WERI-Rb-1 (cell line): ENCODE measurements around the gene AP3B1.

Source experiments
- DNase-seq: peaks from one replicate; pipeline ENCODE4 v3.0.0-alpha.2; 2020
- H3K27ac ChIP-seq: fragments of 250-450 bp; sonication (Bioruptor Pico); 2 replicates; pipeline ENCODE4 v1.5.1; 2020; ENCODE audit warnings: mild to moderate bottlenecking, moderate library complexity
- H3K27me3 ChIP-seq: fragments of 250-450 bp; sonication (Bioruptor Pico); 2 replicates; pipeline ENCODE4 v1.5.1; 2021; ENCODE audit warnings: mild to moderate bottlenecking, low read depth, moderate library complexity; ENCODE audit not compliant: insufficient read depth, severe bottlenecking
- H3K36me3 ChIP-seq: fragments of 250-450 bp; sonication (Bioruptor Pico); 2 replicates; pipeline ENCODE4 v1.5.1; 2020; ENCODE audit warnings: mild to moderate bottlenecking, moderate library complexity
- H3K4me3 ChIP-seq: 2 replicates; pipeline ENCODE4 v1.5.1; 2011; ENCODE audit warnings: low read depth, mild to moderate bottlenecking, control low read depth, low read length
- H3K9me3 ChIP-seq: fragments of 250-450 bp; sonication (Bioruptor Pico); 2 replicates; pipeline ENCODE4 v1.5.1; 2021; ENCODE audit warnings: mild to moderate bottlenecking, moderate library complexity; ENCODE audit not compliant: severe bottlenecking
- CTCF ChIP-seq: IDR thresholded peaks from 2 replicates; pipeline ENCODE4 v1.5.1; 2011; ENCODE audit warnings: low read depth, mild to moderate bottlenecking, control low read depth, inconsistent platforms, low read length

AP3B1 gene

DNA sequence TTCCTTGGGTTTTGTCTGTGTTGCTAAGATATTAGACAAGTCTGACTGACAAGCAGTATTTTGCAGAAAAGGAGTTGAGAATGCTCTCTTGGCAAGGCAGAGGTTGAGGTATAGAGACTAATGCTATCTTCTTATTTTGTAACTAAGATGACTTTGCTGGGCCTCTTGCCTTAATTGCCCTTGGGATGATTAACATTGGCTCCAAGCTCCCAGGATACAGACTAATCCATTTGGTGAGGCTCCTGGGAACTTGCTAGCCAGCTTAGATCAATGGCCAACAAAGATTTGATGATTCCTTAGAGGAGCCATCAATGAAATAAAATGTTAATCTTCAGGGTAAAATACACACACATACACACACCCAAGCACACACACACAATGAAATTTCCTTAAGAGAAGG lies 28.7 kb upstream of the AP3B1 start:
- peak; percentile 68 for DNase-seq
- H3K36me3 ChIP-seq = no peaks in the 10 kb centered on the region
- TF ChIP-seq CTCF = no peak

GRCh38 chr5:78320401-78320800 lies 25.9 kb upstream of the AP3B1 start:
- no peaks in the 10 kb centered on the region for H3K36me3 ChIP-seq
- H3K4me3 ChIP-seq = no peak overlapping the region
- DNase-seq = no peak
- TF ChIP-seq CTCF = peak; percentile 41; the same call in 1 of the 2 replicates
- H3K27me3 ChIP-seq = no peaks in the 10 kb centered on the region
- H3K27ac ChIP-seq = peak overlapping the region; percentile 6; the same call in 1 of the 2 replicates
- H3K9me3 ChIP-seq = no peaks in the 10 kb centered on the region

More for the DNA sequence above, 28.7 kb upstream of the AP3B1 start:
- Histone ChIP-seq H3K27me3 (no peaks in the 10 kb centered on the region), H3K9me3 (no peaks in the 10 kb centered on the region), H3K4me3 (no peak overlapping the region), H3K27ac (peak overlapping the region; percentile 39)

DNA sequence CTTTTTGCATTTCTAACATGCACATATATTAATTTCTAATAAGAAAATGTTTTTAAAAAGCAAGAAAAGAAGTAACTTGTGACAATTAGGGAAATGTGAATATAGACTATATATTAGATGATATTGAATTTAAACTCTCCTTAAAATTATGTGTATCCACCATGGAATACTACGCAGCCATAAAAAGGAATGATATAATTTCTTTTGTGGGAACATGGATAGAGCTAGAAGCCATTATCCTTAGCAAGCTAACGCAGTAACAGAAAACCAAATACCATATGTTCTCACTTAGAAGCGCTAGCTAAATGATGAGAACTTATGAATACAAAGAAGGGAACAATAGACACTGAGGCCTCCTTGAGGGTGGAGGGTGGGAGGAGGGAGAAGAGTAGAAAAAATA lies 23.8 kb upstream of the AP3B1 start:
- H3K4me3 ChIP-seq = no peak overlapping the region
- no peaks in the 10 kb centered on the region for H3K27me3 ChIP-seq
- no peaks in the 10 kb centered on the region for H3K36me3 ChIP-seq
- TF ChIP-seq CTCF = no peak
- H3K27ac ChIP-seq = no peak overlapping the region
- no peaks in the 10 kb centered on the region for H3K9me3 ChIP-seq
- no peak for DNase-seq

DNA sequence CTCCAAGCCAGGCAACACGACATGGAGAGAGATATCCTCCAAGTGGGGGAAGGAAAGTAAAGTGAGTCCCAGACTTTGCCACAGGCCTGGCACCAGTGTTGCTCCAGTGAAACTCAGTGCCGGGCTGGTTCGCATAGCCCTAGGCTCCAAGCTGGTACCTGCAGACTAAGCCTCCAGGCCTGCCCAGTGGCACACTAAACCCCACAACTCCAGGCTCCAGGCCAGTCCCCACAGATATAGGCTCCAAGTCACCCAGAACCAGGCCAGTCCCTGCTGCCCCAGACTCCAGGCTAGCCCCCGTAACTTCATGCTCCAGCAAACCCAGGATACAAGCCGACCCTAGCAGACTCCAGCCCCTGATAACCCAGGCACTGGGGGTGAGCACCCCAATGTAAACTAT lies 23.0 kb upstream of the AP3B1 start:
- no peak for TF ChIP-seq CTCF

DNA sequence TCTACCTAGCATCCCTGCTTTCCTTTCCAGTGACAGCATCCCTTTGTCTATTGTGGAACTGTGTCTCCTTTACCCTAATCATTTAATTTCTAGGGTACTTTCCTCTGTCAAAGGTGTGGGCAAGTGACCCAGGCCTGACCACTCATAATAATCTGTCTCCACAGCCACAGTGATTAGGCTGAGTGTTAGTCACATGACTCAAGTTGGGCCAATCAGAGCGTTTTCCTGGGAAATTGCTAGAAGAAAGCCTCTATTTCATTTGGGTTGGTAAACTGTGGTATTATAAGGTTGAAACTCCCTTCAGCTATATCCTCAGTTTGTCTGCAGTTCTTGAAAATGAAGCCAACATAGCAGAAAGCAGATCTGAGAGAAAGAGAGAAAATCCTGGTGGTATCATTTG lies 14.2 kb upstream of the AP3B1 start:
- no peak for TF ChIP-seq CTCF
- DNase-seq = no peak
- Histone ChIP-seq H3K36me3 (no peaks in the 10 kb centered on the region), H3K27me3 (no peaks in the 10 kb centered on the region), H3K27ac (no peak overlapping the region), H3K9me3 (no peaks in the 10 kb centered on the region), H3K4me3 (no peak overlapping the region)

More for the DNA sequence above, 23.0 kb upstream of the AP3B1 start:
- no peaks in the 10 kb centered on the region for H3K36me3 ChIP-seq
- H3K27me3 ChIP-seq = no peaks in the 10 kb centered on the region
- no peak overlapping the region for H3K4me3 ChIP-seq
- no peak for DNase-seq
- no peak overlapping the region for H3K27ac ChIP-seq
- no peaks in the 10 kb centered on the region for H3K9me3 ChIP-seq

- Histone ChIP-seq H3K9me3 (peaks cover 4% of the 10 kb centered on the region), H3K27me3 (no peaks in the 10 kb centered on the region), H3K27ac (no peak overlapping the region), H3K36me3 (no peaks in the 10 kb centered on the region), H3K4me3 (no peak overlapping the region)
- no peak for DNase-seq
- TF ChIP-seq CTCF = no peak
These were observed 6.1 kb upstream of the AP3B1 start for GRCh38 chr5:78300464-78301045.
